ENCODE results near the gene ACTN4. TPM values are rescaled to one million over a fixed set of nuclear protein-coding genes. Genes with fewer than 3 reads are reported as not detected.

The ACTN4 gene
- total RNA-seq, 1 donor from 2014 or later, result 454 TPM

- Histone ChIP-seq H3K4me1 (peaks cover 100% of the 10 kb centered on the region), H3K27me3 (ENCODE audit: low read depth) (no peaks in the 10 kb centered on the region), H3K36me3 (peaks cover 11% of the 10 kb centered on the region), H3K9me3 (no peaks in the 10 kb centered on the region), H3K4me3 (no peak overlapping the region), H3K27ac (peak overlapping the region; percentile 85)
- ATAC-seq, result no peak
- no peak for DNase-seq
- intact Hi-C loops (cut with DNase I), result no loop called here
- TF ChIP-seq CTCF (IDR thresholded peaks at IDR 0.05), result no peak
These were observed 8.9 kb downstream of the ACTN4 start for GRCh38 chr19:38656171-38656981.

- no peak overlapping the region for H3K4me3 ChIP-seq
- TF ChIP-seq CTCF (IDR thresholded peaks at IDR 0.05), result no peak
- peak; percentile 25 to 33 for ATAC-seq
- H3K4me1 ChIP-seq, result peaks cover 100% of the 10 kb centered on the region
- H3K27me3 ChIP-seq (ENCODE audit: low read depth), result no peaks in the 10 kb centered on the region
- H3K9me3 ChIP-seq, result no peaks in the 10 kb centered on the region
- no peak for DNase-seq
- peak overlapping the region; percentile 85 for H3K27ac ChIP-seq
- intact Hi-C loops (cut with DNase I), result no loop called here
- peaks cover 11% of the 10 kb centered on the region for H3K36me3 ChIP-seq
These were observed 10.3 kb downstream of the ACTN4 start for GRCh38 chr19:38657633-38658222.

- Histone ChIP-seq H3K9me3 (no peaks in the 10 kb centered on the region), H3K4me1 (peaks cover 100% of the 10 kb centered on the region), H3K27me3 (ENCODE audit: low read depth) (no peaks in the 10 kb centered on the region), H3K4me3 (peak overlapping the region; percentile 20), H3K36me3 (peaks cover 11% of the 10 kb centered on the region), H3K27ac (peak overlapping the region; percentile 85)
- intact Hi-C loops (cut with DNase I), result no loop called here
- peak; percentile 83 to 85 for ATAC-seq
- TF ChIP-seq CTCF (IDR thresholded peaks at IDR 0.05), result no peak
- no peak for DNase-seq
These were observed 11.2 kb downstream of the ACTN4 start for GRCh38 chr19:38658462-38659306.

- no peaks in the 10 kb centered on the region for H3K27me3 ChIP-seq (ENCODE audit: low read depth)
- intact Hi-C loops (cut with DNase I), result no loop called here
- no peak for TF ChIP-seq CTCF (IDR thresholded peaks at IDR 0.05)
- H3K4me1 ChIP-seq, result peaks cover 100% of the 10 kb centered on the region
- DNase-seq (no peak), ATAC-seq (no peak)
- no peak overlapping the region for H3K4me3 ChIP-seq
- no peaks in the 10 kb centered on the region for H3K9me3 ChIP-seq
- peaks cover 11% of the 10 kb centered on the region for H3K36me3 ChIP-seq
- peak overlapping the region; percentile 85 for H3K27ac ChIP-seq
These were observed 13.3 kb downstream of the ACTN4 start for GRCh38 chr19:38660724-38661123.

GRCh38 chr19:38661136-38661535 lies 13.7 kb downstream of the ACTN4 start:
- peak overlapping the region; percentile 85 for H3K27ac ChIP-seq
- TF ChIP-seq CTCF (IDR thresholded peaks at IDR 0.05), result no peak
- DNase-seq (no peak), ATAC-seq (no peak)
- no peak overlapping the region for H3K4me3 ChIP-seq
- H3K9me3 ChIP-seq, result no peaks in the 10 kb centered on the region
- H3K27me3 ChIP-seq (ENCODE audit: low read depth), result no peaks in the 10 kb centered on the region
- peaks cover 11% of the 10 kb centered on the region for H3K36me3 ChIP-seq
- peaks cover 100% of the 10 kb centered on the region for H3K4me1 ChIP-seq
- intact Hi-C loops (cut with DNase I), result no loop called here
